DMS153 treated with DMSO at 0.1 percent for 48 hours (cell line): Measurements from ENCODE around the gene NFIB.

Experiments used
- DNase-seq: peaks from one replicate; lab custom pipeline; 2025; ENCODE audit not compliant: unreplicated experiment; lab: John Stamatoyannopoulos, UW

NFIB gene

DNA sequence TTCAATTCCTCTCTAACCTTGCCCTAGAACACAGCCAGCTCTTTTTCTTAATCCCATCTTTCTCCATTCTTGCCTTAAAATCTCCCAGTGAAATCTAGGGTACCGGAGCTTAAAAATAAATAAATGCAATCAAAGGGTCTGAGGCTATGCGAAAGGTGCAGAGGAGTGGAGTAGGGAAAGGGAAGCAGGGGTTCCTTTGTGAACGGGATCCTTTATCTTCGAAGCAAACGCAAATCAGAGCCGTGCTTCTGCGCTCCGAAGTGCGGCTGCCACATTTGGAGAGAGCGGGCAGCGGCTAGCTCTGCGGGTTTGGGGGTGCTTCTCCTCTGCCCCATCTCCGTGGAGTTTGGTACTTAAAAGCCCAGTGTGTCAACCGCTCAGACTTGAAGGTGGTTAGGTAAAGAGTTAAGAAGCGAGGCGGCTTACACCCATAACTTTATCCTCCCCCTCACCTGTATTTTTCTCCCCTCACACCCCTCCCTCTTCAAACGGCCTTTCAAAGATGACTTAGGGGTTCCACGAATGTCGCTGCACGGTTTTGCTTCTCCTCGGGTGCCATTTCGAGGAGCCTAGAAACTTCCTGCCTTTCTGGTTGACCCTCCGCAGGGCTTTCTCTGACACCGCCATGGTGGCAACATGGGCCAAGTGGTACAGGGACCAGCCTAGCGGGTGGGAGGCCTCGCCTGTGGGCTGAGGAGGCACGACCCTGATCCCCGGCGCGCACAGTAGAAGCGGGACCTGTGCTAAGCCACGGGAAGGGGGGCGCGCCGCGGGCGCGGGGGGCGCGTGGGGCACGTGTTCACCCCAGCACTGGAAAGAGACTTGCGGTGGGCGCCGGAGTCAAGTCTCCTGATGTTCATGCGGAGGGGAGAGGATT is 31.7 kb upstream of the NFIB start:
- peak; percentile 71 for DNase-seq

- peak; percentile 62 for DNase-seq
Observed at GRCh38 chr9:14344941-14345353, 31.0 kb upstream of the NFIB start.

- peak; percentile 68 for DNase-seq
Observed at GRCh38 chr9:14344053-14344524, 30.1 kb upstream of the NFIB start.

DNA sequence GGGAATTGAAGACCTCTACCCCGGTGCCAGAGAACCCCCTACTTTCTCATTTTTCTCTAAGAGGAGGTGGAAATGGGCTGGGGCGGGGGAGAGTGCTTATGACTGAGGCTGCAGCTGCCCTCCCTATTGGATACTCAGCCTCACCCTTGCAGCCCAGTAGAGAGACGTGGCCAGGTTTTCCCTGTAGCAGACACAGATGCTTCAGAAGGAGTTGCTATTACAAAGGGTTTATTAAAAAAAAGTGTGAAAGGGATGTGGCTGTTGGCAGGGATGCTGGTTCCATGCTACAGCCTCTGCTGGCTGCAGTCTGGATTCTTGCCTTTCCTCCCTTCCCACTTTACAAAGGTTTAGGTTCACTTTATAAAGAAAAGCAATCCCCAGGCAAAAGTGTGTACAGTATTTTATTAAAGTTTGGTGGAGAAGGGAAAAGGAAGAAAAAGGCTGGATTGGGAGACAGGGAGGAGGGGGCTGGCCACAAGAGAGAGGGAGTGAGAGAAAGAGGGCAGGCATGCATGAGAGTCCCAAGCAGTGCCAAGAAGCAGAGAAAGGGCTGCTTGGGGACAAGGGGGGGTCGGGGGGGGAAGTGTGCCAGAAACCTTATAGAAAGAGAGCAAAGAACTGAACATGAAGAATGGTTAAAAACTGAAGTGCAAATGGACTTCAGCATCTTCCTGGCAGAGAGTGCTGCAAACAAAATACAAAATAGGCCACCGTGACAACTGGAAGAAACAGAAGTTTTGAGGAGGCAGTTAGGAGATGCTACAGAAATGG is 29.5 kb upstream of the NFIB start:
- no peak for DNase-seq

- DNase-seq, result no peak
Observed at GRCh38 chr9:14342736-14343135, 28.8 kb upstream of the NFIB start.

DNA sequence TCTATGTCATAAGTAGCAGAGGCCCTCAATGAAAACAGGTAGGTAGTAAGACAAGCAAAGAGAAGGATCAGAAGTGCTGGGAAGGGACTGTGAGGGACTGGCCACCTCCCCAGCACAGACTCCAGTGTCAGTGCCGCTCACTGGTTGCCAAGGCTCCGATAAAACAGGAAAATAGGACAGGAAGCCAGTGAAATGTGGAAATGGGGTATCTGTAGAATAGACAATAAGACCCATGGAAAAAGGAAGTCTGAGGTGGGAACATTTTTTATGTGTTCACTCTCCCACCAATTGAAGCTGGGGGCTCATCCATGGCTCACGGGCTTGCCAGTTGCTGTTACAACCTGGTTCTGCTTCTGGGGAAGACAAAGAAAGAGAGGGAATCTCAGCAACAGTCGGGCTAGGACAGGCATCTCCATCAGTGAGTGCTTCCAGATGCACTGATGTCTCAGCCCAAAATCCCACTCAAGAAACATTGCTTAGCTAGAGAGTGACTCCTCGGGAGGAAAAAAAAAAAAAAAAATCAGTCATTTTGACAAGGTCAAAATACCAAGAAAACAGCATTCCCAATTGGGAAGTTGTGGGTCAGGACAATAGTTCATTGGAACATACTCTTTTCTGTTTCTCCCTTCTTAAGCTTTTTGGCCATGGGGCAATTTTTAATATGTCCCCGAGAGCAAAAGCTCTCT is 27.6 kb upstream of the NFIB start:
- no peak for DNase-seq

- DNase-seq, result no peak
Observed at GRCh38 chr9:14340994-14341393, 27.1 kb upstream of the NFIB start.

DNA sequence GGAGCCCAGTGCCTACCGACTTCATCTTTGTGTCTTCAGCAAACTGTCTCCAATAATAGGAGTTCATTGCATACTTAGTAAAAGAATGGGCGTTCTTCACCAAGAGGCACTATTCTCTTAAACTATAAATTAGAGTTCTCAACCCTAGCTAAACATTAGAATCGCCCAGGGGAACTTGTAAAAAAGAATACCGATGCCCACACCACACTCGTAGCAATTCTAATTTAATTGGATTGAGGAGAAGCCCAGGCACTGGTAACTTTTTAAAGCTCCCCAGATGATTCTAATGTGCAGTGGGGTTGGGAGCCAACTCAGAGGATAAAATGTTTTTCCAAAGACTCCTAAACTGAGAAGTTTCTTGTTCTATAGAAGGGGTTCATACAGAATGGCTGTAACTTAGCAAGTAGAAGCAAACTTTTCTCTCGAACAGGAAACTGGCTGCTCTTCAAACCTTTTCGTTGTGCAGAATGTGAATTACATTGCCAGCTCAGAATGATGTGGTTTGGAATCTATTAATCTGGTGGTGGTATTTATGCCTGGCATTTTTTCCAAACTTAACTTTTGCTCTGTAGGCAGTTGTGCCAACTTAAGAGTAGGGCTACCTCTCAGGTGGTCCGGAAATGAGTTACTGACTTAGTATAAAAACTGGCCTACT is 26.4 kb upstream of the NFIB start:
- DNase-seq, result no peak

GRCh38 chr9:14339746-14340145 is 25.8 kb upstream of the NFIB start:
- no peak for DNase-seq

GRCh38 chr9:14337615-14338014 is 23.7 kb upstream of the NFIB start:
- DNase-seq, result no peak

DNA sequence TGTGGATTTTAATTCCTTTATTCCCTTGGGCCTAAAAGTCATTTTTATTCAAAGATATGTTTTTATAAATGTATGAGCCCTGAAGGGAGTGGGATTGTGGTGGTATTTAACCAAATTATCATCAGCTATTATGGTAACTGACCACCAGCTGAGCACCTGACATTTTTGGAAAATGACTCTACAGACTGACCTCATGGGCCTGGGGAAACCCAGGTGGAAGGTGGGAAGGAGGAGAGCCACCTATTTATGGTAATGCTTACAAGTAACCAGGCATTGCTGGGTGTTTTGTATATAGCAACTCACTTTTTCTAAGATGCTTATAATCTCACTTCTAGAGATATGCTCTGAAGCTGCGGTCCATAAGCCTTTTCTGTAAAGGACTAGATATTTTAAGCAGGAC is 22.3 kb upstream of the NFIB start:
- DNase-seq, result no peak

DNA sequence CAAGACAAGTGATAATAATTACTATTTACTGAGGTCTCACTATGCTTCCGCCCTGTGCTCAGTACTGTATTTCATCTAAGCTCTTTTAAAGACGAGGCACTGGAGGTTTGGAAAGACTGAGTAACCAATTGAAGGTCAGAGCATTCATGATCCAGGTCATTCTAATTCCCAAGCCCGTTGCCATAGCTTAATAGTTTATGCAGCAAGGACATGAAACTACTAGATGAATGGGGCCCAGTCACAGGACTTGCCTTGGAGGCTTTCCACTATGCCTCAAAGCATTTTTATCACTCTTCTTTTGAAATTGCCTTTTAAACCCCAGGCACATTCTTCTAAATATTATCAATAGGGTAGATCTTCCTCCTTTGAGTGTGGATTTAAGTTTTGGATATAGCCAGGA is 17.2 kb upstream of the NFIB start:
- DNase-seq, result no peak

DNA sequence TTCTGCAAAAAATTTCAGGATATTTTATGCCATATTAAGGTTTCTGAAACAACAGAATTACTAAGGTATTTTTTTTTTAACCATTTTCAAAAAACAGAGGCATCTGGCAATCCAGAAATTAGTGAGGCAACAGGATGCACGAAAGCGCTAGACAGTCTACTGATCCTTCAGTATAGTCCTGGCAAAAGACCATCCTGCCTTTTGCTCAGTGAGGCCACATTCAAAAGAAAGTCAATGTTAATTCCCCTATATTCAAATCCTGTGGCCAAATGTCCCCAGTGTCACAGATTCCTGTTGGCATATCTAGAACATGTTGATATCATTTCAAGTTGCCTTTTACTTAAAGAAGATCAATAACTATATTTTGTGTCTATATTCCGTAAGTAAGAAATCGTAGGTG is 13.1 kb upstream of the NFIB start:
- peak; percentile 31 for DNase-seq

GRCh38 chr9:14326264-14326826 is 12.4 kb upstream of the NFIB start:
- peak; percentile 98 for DNase-seq

GRCh38 chr9:14325147-14325546 is 11.2 kb upstream of the NFIB start:
- no peak for DNase-seq

GRCh38 chr9:14323985-14324650 is 10.2 kb upstream of the NFIB start:
- peak; percentile 55 for DNase-seq

- DNase-seq, result peak; percentile 57
Observed at GRCh38 chr9:14323083-14323971, 9.4 kb upstream of the NFIB start.

- peak; percentile 82 for DNase-seq
Observed at GRCh38 chr9:14322211-14323082, 8.5 kb upstream of the NFIB start.
